Gastrocnemius medialis (tissue), 4 donors: ENCODE measurements around the gene AP3B1. TPM values are rescaled to one million over a fixed set of nuclear protein-coding genes. Genes with fewer than 3 reads are reported as not detected.

ENCODE experiments used
- ATAC-seq, 2 donors: fragments of 150-250 bp; one replicate each; pipeline ENCODE4 v1.9.1; 2016
- DNase-seq, 2 donors: peaks; one replicate each; pipeline ENCODE4 v3.0.0-alpha.2; 2019
- H3K27ac ChIP-seq, 4 donors: fragments of 200-600 bp; sonication (generic); 1 replicate in 1 of 4; 2 replicates in 3 of 4; pipeline ENCODE4 v1.5.1; 2016 to 2018; ENCODE audit warnings: mild to moderate bottlenecking in 2 of 4, moderate library complexity in 1 of 4
- H3K27me3 ChIP-seq, 3 donors: fragments of 200-600 bp; sonication (generic) in 2 of 3; 1 replicate in 1 of 3; 2 replicates in 2 of 3; pipeline versions ENCODE4 v1.5.1 to v1.6.0; 2016 to 2019; ENCODE audit warnings: mild to moderate bottlenecking in 1 of 3, moderate library complexity in 1 of 3
- H3K36me3 ChIP-seq, 2 donors: fragments of 200-600 bp; sonication (generic) in 1 of 2; one replicate each; pipeline ENCODE4 v1.5.1; 2017 to 2018
- H3K4me1 ChIP-seq, 2 donors: fragments of 200-600 bp; sonication (generic) in 1 of 2; one replicate each; pipeline ENCODE4 v1.5.1; 2016 to 2017; ENCODE audit warnings: mild to moderate bottlenecking in 2 of 2
- H3K4me3 ChIP-seq, 4 donors: fragments of 200-600 bp; sonication (generic) in 3 of 4; 1 replicate in 1 of 4; 2 replicates in 3 of 4; pipeline ENCODE4 v1.5.1; 2016 to 2019; ENCODE audit warnings: mild to moderate bottlenecking in 2 of 4
- H3K9me3 ChIP-seq, 3 donors: fragments of 200-600 bp; sonication (generic) in 2 of 3; 1 replicate in 1 of 3; 2 replicates in 2 of 3; pipeline ENCODE4 v1.5.1; 2016 to 2019
- POLR2A ChIP-seq, 2 donors: fragments of 450-650 bp; IDR thresholded peaks; one replicate each; pipeline ENCODE4 v1.6.1; 2017; ENCODE audit warnings: antibody characterized with exemption in 2 of 2, mild to moderate bottlenecking in 2 of 2, moderate library complexity in 2 of 2
- in situ Hi-C, 4 donors: fragments of 200-750 bp; cut with MboI; loops; one replicate each; pipeline versions ENCODE4 v1.15.0 to v1.8.0; 2017; ENCODE audit warnings: low sequenced_read_pairs in 4 of 4
- intact Hi-C: fragments of 100-400 bp; cut with DNase I; formaldehyde crosslinking; loops from one replicate; pipeline ENCODE4 v1.15.1; 2023; ENCODE audit warnings: low total_unique reads
- total RNA-seq, 4 donors: library from RNA; depleted of rRNA; stranded (reverse); fragments of >200 nt; gene quantifications; one replicate each; pipeline versions ENCODE4 v1.1.0 to v1.2.3, GENCODE V29; 2016
- TF ChIP-seq, protein P1 (sequence below), 5 experiments: fragments of 450-650 bp in 3 of 5; fragments of 200-600 bp in 2 of 5; sonication (generic) in 2 of 5; IDR thresholded peaks in 4 of 5; conservative IDR thresholded peaks in 1 of 5; 1 replicate in 4 of 5; 2 replicates in 1 of 5; pipeline ENCODE4 v1.5.1; 2016 to 2019; ENCODE audit warnings: antibody characterized with exemption in 5 of 5, mild to moderate bottlenecking in 3 of 5, moderate library complexity in 3 of 5

Gene AP3B1
- total RNA-seq, 4 donors from 2014 or later, result 17.9 to 26.0 (median 22.6) TPM

DNA sequence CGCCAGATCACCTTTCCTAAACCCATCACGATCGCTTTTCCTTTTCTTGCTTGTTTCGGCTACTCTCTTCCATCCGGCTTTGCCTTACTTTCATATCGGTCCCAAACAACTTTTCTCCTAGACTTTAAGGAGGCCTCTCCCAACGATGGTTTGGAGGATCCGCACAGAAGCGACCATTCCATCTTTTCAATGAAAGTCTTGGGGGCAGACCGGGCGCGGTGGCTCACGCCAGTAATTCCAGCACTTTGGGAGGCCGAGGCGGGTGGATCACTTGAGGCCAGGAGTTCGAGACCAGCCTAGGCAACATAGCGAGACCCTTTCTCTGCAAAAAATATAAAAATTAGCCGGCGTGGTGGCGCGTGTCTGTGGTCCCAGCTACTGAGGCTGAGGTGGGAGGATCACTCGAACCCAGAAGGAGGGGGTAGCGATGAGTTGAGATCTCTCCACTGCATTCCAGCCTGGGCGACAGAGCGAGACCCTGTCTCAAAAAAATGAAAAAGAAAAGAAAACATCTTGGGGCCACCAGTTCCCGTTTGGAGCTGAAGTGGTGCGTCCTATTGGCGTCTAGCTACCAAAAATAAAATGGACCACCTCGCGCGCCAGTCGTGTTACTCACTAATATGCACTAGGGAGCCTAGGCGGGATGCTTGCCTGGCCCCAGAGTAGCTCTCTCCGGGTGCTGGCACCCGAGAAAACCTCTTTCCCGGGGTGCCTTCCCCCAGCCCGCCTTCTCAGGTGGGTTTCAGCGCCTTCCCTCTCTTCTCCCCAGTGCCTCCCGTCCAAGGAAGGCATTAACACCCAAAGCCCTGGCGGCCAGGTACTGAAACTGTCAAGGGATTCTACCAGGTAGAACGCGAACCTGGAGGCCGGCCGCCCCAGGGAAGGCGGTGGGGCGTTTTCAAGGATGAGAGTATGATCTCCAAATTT lies 800 bp upstream of the AP3B1 start:
- in situ Hi-C loops (loop anchor here (5.0 kb wide), 1 partner anchor 62 kb away; no protein-coding TSS in a partner anchor), intact Hi-C loops (loop anchor here (2.0 to 10.0 kb wide), 2 partner anchors 220 to 614 kb away; no protein-coding TSS in a partner anchor)
- ATAC-seq (peak; percentile 60 to 67), DNase-seq (peak in 1 of 2 donors; percentile 2)
- Histone ChIP-seq H3K27ac (peak overlapping the region; percentile 79 to 93 (median 89)), H3K36me3 (no peaks in the 10 kb centered on the region), H3K4me1 (peaks cover 15 to 16% of the 10 kb centered on the region in 2 donors), H3K27me3 (peaks cover 0 to 4% (median 0%) of the 10 kb centered on the region in 3 donors), H3K9me3 (no peaks in the 10 kb centered on the region), H3K4me3 (peak overlapping the region; percentile 83 to 99 (median 91))
- TF ChIP-seq POLR2A (IDR thresholded peaks at IDR 0.05), result no peak
- TF ChIP-seq, protein P1, sequence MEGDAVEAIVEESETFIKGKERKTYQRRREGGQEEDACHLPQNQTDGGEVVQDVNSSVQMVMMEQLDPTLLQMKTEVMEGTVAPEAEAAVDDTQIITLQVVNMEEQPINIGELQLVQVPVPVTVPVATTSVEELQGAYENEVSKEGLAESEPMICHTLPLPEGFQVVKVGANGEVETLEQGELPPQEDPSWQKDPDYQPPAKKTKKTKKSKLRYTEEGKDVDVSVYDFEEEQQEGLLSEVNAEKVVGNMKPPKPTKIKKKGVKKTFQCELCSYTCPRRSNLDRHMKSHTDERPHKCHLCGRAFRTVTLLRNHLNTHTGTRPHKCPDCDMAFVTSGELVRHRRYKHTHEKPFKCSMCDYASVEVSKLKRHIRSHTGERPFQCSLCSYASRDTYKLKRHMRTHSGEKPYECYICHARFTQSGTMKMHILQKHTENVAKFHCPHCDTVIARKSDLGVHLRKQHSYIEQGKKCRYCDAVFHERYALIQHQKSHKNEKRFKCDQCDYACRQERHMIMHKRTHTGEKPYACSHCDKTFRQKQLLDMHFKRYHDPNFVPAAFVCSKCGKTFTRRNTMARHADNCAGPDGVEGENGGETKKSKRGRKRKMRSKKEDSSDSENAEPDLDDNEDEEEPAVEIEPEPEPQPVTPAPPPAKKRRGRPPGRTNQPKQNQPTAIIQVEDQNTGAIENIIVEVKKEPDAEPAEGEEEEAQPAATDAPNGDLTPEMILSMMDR (IDR thresholded peaks at IDR 0.05 in 4 of 5, conservative IDR thresholded peaks at IDR 0.05 in 1 of 5), result peak in 2 of 5 experiments; percentile 29 to 31

DNA sequence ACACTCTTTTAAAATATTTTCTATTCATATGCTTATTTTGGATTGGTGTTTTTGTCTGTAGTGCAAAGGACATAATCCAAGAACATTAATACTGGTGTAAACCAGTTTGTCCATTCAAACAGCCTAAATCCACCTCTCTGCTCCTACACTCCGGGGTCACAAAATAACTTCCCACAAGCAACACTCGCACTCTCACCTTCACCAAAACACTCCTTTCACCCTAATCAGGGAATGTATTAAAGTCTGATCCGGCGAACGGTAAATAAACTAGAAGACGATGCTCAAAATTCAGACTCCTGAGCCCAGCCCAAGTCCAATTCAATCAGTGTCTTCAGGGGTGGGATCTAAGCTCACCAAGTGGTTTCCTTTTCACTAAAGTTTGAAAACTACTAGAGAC lies 649 bp downstream of the AP3B1 start:
- Histone ChIP-seq H3K9me3 (no peaks in the 10 kb centered on the region), H3K27me3 (peaks cover 0 to 4% (median 0%) of the 10 kb centered on the region in 3 donors), H3K27ac (peak overlapping the region; percentile 79 to 93 (median 89)), H3K4me1 (peaks cover 15 to 16% of the 10 kb centered on the region in 2 donors), H3K4me3 (peak overlapping the region; percentile 83 to 99 (median 91)), H3K36me3 (no peaks in the 10 kb centered on the region)
- intact Hi-C loops (loop anchor here (1.0 to 10.0 kb wide), 5 partner anchors 66 to 615 kb away; partner anchors contain the start of genes SCAMP1 and TBCA), in situ Hi-C loops (no loop called here)
- peak; percentile 1 to 13 for ATAC-seq
- DNase-seq, result no peak
- no peak for TF ChIP-seq POLR2A (IDR thresholded peaks at IDR 0.05)
- TF ChIP-seq, protein P1 (IDR thresholded peaks at IDR 0.05 in 4 of 5, conservative IDR thresholded peaks at IDR 0.05 in 1 of 5), result no peak

DNA sequence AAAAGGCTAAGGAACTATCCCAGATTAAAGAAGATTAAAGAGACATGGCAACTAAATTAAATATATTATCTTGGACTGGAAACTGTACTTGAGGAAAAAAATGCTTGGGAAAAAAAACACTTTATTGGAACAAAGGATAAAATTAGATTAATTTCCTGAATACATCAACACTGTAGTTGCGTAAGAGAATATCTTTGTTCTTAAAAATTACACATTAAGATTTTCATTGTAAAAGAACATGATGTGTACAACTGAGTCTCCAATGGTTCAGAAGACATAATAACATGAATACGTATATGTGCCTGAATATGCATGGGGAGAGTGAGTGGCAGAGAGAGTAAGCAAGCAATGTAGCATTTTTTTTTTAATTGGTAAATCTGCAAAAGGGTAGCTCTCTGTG lies 2.8 kb downstream of the AP3B1 start:
- no peak for DNase-seq
- peaks cover 18 to 27% of the 10 kb centered on the region in 2 donors for H3K4me1 ChIP-seq
- H3K4me3 ChIP-seq, result no peak overlapping the region
- in situ Hi-C loops, result no loop called here
- H3K27ac ChIP-seq, result no peak overlapping the region
- intact Hi-C loops, result loop anchor here (5.0 to 10.0 kb wide), 3 partner anchors 86 to 514 kb away; partner anchors contain the start of gene TBCA
- no peak for ATAC-seq
- H3K9me3 ChIP-seq, result no peaks in the 10 kb centered on the region
- H3K27me3 ChIP-seq, result no peaks in the 10 kb centered on the region
- TF ChIP-seq, protein P1 (IDR thresholded peaks at IDR 0.05 in 4 of 5, conservative IDR thresholded peaks at IDR 0.05 in 1 of 5), result no peak
- TF ChIP-seq POLR2A (IDR thresholded peaks at IDR 0.05), result no peak
- H3K36me3 ChIP-seq, result no peaks in the 10 kb centered on the region

DNA sequence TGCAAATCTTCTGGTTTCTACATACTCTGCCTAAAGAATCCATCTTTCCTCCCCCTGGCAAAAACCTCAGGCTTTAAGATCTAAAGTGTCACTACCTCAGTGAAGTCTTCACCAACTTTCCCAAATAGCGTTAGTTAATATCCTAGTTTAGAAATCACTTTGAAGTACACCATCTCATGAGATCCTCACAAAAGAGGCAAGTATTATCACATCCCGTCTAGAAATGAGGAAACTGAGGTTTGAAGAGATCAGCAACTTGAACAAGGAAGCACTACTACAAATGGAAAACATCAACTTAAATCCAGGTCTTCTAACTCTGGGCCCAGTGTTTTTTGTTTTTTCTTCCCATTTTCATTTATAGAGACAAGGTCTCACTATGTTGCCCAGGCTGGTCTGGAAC lies 4.6 kb downstream of the AP3B1 start:
- no peak for TF ChIP-seq POLR2A (IDR thresholded peaks at IDR 0.05)
- TF ChIP-seq, protein P1 (IDR thresholded peaks at IDR 0.05 in 4 of 5, conservative IDR thresholded peaks at IDR 0.05 in 1 of 5), result no peak
- in situ Hi-C loops (no loop called here), intact Hi-C loops (loop anchor here (5.0 to 10.0 kb wide), 3 partner anchors 87 to 513 kb away; partner anchors contain the start of gene TBCA)
- DNase-seq (no peak), ATAC-seq (no peak)
- Histone ChIP-seq H3K4me3 (no peak overlapping the region), H3K36me3 (no peaks in the 10 kb centered on the region), H3K9me3 (no peaks in the 10 kb centered on the region), H3K27me3 (no peaks in the 10 kb centered on the region), H3K27ac (no peak overlapping the region), H3K4me1 (peaks cover 10 to 26% of the 10 kb centered on the region in 2 donors)
